NCI-H1105 treated with DMSO at 0.1 percent for 48 hours (cell line): Measurements from ENCODE around the gene ERN1.
"Not testable (repeated sequence)": the region's sequence is repeated elsewhere in the genome, so short reads cannot be mapped to it uniquely, and the experiment has no call there.

Experiments
- DNase-seq: peaks from one replicate; lab custom pipeline; 2025; lab: John Stamatoyannopoulos, UW

The ERN1 gene

GRCh38 chr17:64025732-64026294, 104.1 kb downstream of the ERN1 start:
- DNase-seq: peak; percentile 73

DNA sequence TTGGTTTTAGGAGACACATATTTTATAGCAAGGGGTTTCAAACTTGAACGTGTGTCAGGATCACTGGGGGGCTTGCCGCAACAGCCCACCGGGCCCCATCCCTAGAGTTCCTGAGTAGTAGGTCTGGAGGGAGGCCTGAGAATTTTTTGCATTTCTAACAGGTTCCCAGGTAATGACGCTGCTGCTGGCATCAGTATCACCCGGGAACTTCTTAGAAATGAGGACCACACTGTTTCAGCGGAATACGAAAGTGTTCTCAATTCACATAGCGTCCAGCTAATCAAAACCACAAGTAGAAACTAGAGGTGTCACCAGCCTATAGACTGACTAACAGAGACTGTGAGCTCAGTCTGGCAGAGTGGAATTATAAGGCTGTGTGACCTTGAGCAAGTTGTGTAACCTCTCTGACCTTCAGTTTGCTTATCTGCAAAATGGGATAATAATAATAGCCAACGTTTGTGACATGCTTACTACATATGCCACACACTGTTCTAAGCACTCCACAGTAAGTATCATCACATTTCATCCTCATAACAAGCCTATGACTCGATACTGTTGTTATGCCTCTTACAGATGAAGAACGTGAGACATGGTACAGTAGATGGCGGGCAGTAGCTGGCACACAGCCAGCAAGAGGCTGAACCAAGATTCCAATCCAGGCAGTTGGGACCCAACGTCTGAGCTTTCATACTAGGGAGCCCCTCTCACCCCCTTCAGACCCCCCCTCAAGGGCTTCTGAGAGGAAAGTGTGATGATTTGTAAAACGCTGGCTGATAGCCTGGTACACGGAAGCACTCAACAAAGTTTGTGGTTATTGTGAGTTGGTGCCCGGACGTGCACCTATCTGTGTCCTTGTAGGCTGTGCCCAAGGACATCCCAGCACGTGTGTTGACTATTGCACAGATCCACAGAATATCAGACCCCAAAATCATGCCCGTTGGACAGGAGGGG, 104.9 kb downstream of the ERN1 start:
- DNase-seq: no peak

DNA sequence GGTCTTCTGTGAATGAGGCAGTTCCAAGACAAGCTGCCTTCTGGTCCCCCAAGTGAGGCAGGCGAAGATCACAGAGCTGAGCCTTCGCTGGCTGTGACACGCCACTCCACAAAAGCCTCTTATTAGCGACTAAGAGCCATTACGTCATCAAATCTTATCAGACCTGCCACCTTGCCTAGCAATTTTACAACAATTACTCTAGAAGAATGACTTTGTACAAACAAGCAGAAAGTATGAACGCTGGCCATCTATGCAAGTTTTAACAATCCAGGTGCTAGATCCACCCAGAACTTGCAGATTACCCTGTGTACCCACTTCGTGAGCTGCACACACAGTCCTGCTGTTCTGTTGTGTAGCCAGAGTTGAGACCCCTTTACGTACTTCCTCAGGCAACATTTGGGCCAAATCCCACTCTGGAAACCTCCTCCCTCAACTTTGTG, 105.7 kb downstream of the ERN1 start:
- DNase-seq: no peak

GRCh38 chr17:64022611-64023063, 107.3 kb downstream of the ERN1 start:
- DNase-seq: no peak

DNA sequence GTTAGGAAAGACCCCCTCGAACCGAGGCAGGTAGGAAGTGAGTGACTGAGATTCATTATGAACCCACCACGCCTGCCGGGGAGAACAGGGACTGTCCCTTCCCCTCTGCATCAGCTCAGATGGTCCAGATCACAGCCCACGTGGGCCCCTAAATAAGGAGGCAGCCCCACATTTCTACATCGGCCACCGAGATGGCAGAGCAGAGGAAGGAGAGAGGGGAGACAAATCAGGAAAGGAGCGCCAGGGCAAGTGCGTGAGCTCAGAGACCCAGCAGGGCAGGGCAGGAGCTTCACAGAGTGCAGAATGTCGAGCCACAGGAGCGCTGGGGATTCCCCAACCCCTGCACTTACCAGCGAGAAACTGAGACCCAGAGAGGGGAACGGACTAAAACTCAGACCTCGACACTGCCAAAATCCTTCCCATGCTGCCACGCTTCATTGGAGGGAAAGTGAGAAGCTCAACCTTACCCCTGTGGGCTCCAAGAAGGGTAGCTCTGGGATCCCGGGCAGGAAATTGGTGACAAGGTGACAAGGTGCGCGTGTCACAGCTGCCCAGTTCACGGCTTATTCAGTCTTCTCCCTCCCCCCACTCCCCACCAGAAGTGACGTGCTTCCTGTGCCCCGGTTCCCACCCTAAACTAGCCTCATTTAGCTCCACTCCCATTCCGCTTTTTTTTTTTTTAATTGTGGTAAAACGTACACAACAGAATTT, 109.7 kb downstream of the ERN1 start, which contains the start of gene ICAM2:
Gene ICAM2, minus strand, starts transcription at position 578 of the 711 bp plus-strand sequence. CDS start 13,942 bp downstream, outside the sequence.
- no peak for DNase-seq

DNA sequence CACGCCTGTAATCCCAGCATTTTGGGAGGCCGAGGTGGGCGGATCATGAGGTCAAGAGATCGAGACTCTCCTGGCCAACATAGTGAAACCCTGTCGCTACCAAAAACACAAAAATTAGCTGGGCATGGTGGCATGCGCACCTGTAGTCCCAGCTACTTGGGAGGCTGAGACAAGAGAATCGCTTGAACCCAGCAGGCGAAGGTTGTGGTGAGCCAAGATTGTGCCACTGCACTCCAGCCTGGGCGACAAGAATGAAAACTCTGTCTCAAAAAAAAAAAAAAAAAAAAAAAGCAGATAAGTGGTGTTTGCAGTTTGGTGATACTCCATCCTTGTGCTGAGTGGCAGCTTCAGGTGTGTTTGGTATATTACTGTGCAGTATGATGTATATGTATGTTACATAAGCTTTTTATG, 110.4 kb downstream of the ERN1 start:
- not testable (repeated sequence) for DNase-seq

GRCh38 chr17:64017381-64017980, 112.5 kb downstream of the ERN1 start:
- DNase-seq: no peak

- no peak for DNase-seq
Measured at GRCh38 chr17:64016974-64017373, 113.0 kb downstream of the ERN1 start.

- DNase-seq: no peak
Measured at GRCh38 chr17:64016231-64016784, 113.6 kb downstream of the ERN1 start.

GRCh38 chr17:64015447-64015846, 114.5 kb downstream of the ERN1 start:
- no peak for DNase-seq

- no peak for DNase-seq
Measured at GRCh38 chr17:64009571-64010402, 120.2 kb downstream of the ERN1 start.

GRCh38 chr17:64008830-64009229, 121.1 kb downstream of the ERN1 start:
- no peak for DNase-seq

DNA sequence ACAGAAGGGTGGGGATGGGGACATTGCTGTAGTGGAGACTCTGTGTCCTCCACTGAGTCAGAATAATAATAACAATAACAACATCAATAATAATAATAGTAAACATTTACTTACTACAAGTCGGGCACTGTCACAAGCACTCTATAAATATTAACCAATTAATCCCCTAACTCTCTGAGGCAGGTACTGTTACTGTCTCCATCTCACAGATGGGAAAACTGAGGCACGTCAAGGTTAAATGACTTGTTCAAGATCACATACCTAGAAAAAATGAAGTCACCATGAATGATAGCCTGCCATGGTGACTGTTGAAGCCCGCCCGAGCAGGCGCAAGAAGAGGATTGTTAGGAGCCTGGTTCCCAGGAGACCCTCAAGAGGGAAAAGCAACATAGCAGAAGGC, 121.6 kb downstream of the ERN1 start:
- no peak for DNase-seq

DNA sequence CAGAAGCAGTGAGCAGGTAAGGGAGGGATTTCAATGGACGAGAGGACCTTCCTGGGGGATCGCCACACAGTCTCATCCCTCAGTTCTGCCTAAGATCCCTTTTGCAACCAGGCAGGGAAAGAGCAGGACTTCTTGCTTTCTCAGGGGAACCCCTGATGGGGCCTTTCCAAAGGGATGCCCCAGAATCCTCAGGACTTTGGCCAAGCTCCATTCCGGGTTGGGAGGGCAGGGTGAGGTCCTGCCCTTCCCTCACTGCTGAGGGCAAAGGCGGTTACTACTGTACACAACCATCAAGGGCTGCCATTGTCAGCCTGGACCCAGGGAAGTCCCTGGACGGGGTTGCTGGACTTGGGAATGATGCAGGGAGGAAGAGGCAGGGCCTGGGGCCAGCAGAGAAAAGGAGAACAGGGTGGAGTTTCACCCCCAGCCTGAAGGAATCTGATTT, 122.1 kb downstream of the ERN1 start:
- no peak for DNase-seq

- DNase-seq: not testable (repeated sequence)
Measured at GRCh38 chr17:64007089-64007837, 122.7 kb downstream of the ERN1 start.

DNA sequence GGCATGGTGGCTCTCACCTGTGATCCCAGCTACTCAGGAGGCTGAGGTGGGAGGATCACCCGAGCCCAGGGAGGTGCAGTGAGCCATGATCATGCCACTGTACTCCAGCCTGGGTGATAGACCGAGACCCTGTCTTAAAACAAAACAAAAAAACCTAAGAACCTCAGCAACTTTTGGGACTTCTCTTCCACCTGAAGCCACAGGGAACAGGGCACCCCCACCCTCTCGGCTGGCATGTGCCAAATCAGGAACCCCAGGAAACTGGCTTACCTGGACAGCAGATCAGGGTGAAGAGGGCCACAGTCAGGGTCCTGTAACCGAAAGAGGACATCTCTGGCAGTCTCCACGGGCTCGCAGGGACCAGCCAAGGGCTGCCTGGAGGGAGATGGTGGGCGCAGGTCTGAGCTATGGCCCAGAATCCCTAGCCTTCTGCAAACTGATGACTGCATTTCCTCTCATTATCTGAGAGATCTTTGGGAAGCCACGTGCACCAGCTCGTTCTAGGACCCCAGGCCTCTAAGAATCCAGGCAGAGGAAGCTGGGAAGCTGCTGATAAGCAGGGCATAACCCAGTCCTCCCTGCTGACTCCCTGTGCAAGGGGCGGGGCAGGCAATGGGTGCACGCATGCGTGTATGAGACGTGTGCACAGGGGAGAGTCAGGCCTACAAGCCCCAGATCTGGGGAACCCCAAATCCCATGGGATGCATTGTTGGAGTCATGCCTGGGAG, 123.4 kb downstream of the ERN1 start:
- no peak for DNase-seq

GRCh38 chr17:64005734-64006167, 124.2 kb downstream of the ERN1 start:
- peak; percentile 76 for DNase-seq

DNA sequence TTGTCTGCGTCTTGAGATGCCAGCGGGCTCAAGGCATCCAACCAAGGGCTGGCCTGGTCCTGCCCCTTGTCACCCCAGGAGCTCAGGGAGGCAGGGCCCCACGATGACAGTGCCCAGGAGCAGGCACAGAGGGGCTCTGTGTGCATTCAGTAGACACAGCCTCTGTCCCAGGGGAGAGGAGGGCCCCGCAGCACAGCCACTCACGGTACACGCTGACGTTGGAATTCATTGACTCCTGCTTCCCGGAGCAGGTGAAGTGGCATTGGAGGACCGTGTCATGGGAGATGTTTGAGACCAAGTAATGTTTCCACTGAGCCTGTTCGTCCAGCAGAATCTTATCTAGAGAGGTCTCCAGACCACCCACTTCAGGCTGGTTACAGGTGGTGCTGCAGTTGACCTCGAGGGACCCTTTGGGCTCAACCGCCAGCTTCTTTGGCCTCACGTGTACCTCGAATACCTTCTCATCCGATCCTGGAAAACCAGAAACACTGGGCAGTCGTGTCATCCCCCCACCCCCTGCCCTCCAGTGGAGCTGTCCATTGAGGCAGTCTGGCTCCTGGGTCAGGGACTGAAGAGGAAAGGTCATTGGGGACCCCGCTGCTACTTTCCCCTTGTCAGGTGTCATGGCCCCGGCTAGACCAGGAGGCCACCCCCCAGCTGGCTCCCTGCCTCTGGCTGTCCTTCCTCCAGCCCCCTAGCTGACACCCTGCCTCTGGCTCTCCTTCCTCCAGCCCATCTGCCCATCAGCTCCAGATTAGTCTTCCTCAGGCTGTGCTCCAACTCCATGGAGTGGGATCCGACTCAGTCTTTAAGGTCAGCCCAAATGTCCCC, 124.8 kb downstream of the ERN1 start:
- DNase-seq: no peak
